Medulla oblongata (tissue), 1 donor: ENCODE results near the gene TNFRSF13B.
"Not testable (repeated sequence)": the region's sequence is repeated elsewhere in the genome, so short reads cannot be mapped to it uniquely, and the experiment has no call there.

Experiments
- DNase-seq: peaks from one replicate; pipeline ENCODE4 v3.0.0-alpha.2; 2015; ENCODE audit errors: extremely low spot score

The TNFRSF13B gene

DNA sequence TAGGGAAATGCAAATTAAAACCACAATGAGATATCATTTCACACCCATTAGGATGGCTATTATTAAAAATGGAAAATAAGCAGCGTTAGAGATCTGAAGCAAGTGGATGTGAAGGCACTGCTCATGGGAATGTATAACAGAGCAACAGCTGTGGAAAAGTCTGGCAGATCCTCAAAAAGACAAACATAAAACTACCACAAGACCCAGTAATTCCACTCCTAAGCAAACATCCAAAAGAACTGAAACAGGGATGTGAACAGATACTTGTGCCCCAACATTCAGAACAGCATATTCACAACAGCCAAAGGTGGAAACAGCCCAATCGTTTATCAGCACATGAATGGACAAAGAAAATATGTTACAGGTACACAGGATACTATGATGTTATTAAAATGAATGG lies 10.9 kb downstream of the TNFRSF13B start:
- DNase-seq = not testable (repeated sequence)

DNA sequence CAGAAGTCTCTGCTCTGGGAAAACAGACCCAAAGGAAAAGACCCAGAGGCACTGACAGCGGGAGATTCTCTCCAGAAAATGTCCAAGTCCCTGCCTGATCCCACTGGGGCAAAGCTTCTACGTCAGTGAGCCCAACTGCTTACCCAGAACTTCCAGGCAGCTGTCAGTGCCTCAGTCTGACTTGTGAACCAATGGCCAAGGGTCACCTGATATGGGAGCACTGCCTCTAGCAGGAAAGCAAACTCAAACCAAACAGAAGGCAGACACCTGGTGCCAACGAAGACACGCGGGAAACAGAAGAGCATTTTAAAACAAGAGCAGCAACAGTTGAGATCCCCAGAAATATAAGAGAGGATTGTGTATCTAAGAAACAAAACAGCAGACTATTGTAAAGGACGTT lies 16.9 kb downstream of the TNFRSF13B start:
- DNase-seq = peak; percentile 31

DNA sequence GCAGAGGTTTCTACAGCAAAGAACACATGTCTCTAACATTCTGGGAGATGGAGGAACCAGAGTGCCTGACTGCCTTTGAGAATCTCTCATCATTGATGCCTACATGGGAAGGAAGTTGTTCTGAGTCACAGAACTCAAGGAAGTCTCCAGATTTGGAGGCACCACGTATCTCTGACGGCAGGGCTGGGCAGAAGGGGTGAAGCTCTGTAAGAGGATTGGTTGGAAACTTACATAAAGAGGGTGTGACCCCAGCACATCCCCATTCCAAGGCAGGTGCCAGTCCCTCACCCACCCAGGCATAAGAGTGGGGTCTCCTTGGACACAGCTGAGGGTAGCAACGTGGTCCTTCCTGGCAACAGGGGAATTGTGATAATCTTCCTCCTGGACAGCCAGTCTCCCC lies 17.4 kb downstream of the TNFRSF13B start:
- DNase-seq = peak; percentile 28

DNA sequence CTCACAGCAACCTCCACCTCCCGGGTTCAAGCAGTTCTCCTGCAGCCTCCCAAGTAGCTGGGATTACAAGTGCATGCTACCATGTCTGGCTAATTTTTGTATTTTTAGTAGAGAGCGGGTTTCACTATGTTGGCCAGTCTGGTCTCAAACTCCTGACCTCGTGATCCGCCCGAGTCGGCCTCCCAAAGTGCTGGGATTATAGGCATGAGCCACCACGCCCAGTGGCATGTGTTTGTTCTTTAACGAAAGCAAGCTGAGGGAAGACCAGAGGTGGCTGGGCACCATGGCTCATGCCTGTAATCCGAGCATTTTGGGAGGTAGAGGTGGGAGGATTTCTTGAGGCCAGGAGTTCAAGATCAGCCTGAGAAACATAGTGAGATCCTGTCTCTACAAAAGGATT lies 18.1 kb downstream of the TNFRSF13B start:
- DNase-seq = no peak

DNA sequence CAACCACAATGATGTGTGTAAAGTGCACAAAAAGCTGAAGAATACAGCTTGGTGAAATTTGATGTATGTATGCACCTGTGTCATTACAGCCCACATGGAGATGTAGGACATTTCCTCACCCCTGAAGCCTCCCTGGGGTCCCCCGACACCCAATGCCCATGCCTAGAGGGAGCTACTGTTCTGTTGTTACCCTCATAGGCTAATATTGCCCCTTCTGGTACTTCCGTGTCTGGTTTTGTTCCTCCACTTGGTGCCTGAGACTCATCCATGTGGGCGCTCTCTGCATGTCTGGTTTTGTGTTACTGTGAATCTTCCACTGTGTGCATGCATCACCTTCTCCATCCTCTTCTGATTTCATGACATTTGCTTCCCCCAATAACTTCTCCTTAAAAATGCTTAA lies 18.6 kb downstream of the TNFRSF13B start:
- no peak for DNase-seq

DNA sequence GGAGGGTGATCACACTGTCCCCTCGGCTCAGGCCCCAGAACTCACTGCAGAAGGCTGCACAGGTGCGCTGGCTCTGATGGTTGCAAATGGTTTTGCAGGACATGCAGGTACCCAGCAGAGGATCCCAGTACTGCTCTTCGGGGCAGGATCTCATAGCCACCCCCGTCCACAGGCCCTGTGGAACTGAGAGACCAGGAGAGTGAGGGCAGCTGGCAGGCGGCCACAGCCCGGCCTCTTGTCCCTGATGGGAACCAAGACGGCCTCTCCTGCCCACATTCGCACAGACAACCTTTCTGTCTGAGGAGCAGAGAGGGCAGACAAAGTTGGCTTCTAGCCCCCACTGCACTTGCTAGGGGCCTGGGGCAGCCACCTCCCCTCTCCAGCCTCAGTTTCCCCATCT lies 19.5 kb downstream of the TNFRSF13B start:
- no peak for DNase-seq

DNA sequence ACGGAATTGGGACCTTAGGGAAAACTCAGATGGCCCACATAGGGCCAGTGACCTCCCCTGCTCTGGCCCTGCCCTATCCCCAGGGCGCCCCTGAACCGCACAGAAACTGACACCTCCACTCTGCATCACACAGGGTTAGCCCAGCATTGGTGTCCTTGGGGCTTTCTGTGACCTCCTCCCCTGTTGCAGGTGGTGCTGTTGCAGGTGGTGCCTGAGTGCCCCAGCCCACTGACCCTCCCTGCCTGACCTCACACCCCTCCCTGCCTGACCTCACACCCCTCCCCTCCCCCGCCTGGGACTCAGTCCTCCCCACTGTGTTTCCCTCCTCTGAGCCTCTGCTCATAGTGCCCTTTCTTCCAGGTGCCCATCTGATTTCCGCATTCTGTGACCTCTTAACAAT lies 21.4 kb downstream of the TNFRSF13B start:
- DNase-seq = no peak

DNA sequence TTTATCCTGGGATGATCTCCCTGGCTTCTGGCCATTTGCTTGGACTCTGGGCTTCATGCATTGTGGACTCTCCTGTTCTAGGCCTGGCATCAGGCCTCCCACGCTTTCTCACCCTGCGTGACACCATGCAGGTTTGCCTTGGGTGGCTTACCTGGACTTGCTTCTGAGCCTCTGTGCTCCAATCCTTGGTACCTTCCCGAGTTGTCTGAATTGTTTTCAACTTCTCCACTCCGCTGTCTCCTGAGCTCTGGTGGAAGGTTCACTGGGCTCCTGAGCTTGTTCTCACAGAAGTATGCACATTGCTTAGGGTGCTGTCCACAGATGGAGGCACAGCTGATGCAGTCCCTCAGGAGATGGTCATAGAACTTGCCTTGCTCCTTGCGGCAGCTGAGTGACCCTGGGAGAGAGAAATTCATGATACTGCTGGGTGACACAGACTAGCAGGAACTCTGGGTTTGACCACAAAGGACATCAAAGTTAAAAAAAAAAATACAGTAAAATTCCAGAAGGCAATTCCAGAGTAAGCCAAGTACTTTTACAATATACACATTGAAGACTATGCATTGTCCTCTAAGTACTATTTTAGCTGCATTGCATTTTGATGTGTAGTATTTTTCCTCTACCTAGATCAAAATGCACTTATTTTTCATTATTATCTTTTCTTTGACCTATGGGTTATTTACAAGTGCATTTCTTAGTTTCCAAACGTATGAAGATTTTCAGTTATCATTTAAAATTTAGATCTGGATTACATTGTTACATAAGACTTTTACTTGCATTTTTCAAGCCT lies 23.1 kb downstream of the TNFRSF13B start:
- no peak for DNase-seq

DNA sequence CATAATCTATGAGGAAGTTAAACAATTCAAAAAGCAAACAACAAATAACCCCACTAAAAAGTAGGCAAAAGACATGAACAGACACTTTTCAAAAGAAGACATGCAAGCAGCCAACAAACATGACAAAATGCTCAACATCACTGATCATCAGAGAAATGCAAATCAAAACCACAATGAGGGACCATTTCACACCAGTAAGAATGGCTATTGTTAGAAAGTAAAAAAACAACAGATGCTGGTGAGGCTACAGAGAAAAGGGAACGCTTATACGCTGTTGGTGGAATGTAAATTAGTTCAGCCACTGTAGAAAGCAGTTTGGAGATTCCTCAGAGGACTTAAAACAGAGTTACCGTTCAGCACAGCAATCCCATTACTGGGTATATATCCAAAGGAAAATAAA lies 24.4 kb downstream of the TNFRSF13B start:
- peak; percentile 73 for DNase-seq

DNA sequence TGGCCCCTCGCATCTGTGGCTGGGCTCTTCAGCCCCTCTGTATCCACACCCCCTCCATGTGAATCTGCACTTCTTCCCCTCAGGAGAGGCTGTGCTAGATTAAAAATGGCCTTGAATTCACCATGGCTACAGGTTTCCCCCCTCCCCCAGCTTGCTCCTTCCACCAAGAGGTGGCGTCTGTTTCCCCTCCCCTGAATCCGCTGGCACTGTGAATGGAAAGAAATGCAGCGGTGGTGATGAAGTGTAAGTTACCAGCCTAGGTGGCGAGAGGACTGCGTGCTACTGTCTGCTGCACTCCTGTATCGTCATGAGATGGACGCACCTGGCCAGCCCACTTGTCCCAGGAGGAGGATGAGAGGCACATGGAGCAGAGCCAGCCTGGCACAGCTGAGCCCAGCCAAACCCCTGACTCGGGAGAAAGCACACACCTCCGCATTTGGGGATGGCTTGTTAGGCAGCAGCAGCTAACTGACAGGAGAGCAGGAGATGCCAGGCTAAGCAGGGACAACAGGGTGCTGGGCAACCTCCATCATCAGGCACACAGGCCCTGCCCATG lies 26.2 kb downstream of the TNFRSF13B start:
- DNase-seq = no peak

DNA sequence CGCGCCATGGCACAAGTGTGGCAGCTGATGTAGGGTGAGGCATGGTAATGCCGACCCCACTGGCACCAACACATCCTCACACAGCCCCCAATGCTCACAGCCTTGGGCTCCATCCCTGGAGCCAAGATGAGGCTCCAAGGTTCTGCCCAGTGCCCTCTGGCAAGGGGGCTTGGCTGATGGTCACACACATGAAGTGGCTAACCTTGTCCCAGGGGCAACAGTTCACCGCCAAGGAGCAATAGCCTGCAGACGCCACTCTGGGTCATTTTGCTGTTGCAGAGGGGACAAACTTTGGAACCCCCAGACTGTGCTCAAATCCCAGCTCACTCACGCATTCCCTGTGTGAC lies 26.8 kb downstream of the TNFRSF13B start:
- no peak for DNase-seq

DNA sequence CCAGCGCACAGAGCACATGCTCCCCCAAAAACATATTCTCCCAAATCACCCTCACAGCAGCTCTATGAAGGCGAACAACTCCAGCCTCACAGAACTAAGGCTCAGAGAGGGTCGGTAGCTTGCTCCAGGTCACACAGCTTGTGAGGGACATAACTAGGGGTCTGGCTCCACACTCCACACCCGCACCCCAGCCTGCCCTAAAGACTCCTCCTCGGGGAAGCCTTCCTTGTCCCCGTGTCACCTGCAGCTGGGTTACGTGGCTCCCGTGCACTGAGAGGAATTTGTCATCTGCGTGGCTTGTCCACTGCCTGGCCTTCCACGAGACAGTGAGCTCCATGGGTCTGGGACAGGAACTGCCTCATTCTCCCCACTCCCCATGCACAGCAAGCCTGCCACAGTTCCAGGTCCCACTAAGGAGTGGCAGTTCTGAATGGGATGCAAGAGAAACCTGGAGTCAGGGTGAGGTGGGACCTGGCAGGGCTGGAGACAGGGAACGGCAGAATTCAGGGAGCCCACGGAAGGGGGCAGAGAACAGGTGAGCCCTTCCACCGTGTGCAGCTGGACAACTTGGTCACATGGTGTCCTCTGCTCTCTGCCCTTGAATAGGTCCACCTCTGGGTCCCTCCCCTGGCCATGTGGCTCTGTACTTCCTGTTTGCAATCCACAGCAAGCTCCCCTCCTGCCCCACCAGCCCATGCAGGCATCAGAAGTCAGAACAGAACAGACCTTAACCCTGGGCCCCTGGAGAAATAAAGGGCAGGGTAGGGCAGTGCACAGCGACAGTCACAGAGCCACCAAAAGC lies 27.4 kb downstream of the TNFRSF13B start:
- DNase-seq = no peak

DNA sequence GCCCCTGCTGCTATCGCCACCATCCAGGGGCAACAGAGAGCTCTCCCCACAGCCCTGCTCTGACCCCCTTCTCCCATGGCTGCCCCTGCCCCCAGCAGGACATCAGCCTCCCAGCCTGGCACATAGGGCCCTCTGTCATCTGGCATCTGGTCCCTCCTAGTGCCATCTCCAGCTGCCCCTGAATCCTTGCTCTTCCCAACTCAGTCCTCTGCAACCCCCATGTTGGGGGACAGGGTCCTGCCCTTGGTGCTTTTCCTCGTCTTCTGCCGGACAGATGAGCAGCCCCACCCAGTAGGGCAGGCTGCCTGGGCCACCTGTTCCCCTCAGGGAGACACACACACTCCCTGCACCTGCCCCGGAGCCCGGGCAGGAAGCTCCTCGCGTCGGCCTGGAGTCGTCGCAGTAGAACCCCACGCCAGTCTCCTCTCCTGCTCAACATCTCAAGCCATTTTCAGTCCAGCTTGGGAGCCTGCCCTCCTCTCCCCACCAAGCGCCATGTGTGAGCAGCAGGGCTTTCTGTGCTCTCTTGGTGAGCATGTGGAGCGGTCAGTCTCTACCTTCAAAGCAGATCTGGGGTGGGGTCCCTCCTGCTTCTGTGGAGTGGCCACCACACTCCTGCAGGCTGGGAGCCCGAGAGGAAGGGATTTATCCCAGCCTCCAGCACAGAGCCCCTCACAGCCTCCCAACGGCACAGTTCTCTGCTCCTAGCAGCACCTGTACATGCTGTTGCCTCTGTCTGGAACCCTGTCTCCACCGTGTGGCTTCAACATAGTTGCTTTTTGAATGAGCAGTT lies 28.2 kb downstream of the TNFRSF13B start:
- DNase-seq = no peak

DNA sequence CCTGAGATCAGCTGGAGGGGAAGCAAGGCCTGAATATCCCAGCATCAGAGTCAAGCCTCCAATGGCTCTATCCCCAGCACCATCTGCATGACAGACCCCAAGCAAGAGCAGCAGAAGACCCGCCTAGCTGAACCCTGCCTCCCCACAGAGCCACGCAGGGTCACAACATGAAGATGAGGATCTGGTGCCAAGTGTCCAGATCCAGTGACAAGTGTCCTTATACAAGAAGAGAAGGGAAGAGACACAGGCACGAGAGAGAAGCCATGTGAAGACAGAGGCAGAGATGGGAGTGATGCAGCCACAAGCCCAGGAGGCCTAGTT lies 28.9 kb downstream of the TNFRSF13B start:
- no peak for DNase-seq

DNA sequence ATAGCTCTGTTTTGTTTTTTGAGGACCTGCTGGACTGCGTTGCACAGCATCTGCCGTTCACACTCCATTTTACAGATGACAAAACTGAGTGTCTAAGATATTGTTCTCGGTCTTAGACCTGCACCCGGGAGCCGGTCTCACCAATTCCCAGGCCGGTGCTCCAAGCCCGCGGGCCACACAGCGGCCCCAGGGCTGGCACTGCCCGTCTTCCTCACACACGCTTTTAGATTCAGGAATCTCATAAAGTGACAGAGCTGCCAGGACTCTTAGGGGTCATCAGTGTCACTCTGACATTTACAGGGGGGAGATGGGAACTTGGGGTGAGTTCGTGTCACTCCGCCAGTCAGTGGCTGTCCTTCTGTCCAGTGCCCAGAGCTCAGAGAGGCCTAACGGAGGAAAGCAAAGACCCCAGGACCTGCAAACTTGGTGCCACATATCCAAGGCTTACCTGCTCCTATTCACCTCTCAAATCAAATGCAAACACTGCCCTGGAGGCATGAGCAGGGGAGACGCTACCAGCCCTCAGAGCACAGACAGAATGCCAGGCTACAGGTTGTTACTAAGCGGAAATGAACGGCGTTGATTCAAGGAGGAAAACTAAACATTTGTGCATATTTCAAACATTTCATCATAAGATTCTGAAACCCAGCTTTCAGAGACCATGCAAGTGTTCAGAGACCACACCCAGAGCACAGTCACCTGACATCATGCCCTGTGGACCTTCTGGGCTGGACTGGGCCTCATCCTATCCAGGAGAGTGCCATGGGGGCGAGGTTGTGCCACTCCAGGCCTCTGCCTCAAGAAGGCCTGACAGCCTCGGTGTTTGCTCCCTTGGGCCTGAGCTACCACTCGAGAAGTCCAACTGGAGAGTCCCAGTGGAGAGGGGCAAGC lies 29.5 kb downstream of the TNFRSF13B start:
- DNase-seq = no peak

DNA sequence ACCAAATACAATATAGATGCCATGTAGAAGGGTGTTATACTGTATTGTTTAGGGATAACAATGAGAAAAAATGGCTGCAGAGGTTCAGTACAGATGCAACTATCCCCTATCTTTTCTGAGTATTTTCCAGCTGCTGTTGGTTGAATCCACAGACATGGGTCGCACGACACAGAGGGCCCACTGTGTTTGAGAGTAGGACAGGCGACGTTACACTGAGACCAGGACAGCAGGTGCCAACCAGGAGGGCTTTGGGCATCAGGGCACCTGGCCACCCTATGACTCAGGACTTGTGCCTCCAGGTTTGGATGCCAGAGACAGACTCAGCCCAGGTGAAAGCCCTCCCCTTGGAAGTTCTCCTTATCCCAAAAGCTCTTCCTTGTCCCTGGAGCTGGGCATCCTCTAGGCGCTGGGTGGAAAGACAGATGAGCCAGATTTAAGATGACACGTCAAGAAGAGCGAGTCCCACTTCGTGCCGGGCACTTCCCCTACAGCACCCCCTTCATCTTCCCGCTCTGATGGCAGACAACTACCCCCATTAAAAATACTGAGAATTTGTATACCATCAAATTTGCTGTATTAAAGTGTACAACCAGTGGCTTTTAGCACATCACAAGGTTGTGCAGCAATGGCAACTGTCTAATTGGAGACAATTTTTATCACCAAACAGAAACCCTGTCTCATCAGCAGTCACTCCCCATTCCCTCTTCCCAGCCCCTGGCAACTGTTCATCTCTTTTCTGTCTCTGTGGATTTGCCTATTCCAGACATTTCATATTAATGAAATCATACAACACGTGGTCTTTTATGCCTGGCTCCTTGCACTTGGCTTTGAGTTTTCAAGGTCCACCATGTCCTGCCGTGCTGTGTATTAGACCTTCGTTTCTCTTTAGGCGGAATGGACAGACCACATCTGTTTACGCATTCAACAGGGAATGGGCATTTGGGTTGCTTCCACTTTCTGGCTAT lies 30.6 kb downstream of the TNFRSF13B start:
- no peak for DNase-seq

DNA sequence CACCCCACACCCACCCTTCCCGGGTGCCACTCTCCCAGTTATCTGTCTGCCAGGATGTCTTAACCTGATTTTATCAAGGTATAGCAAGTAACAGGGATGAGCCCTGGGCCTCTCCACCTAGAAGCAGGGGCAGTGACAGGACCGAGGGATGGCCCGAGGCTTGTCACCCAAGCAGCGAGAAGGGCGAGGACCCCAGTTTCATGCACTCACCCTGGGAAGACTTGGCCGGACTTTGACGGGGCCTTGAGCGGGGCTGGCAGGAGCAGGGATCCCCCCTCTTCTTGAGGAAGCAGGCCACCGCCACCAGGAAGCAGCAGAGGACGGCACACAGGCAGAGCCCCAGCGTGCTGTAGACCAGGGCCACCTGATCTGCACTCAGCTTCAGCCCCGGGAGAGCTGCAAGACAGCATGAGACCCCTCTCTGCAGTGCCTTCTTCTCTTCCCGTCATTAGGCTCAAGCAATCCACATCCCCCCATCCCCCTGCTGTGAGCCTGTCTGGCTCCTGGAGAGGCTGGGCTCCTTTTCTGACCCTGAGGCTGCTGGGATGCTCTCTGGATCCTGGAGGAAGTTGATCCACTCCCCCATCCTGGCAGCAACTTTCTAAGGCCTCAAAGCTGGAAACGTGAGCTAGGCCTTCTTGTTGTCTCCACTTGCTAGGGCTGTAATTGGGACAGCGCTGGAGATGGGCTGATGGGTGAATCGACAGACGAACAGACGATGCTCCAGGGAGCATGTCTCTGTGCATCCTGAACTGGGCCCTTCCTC lies 31.6 kb downstream of the TNFRSF13B start:
- no peak for DNase-seq

DNA sequence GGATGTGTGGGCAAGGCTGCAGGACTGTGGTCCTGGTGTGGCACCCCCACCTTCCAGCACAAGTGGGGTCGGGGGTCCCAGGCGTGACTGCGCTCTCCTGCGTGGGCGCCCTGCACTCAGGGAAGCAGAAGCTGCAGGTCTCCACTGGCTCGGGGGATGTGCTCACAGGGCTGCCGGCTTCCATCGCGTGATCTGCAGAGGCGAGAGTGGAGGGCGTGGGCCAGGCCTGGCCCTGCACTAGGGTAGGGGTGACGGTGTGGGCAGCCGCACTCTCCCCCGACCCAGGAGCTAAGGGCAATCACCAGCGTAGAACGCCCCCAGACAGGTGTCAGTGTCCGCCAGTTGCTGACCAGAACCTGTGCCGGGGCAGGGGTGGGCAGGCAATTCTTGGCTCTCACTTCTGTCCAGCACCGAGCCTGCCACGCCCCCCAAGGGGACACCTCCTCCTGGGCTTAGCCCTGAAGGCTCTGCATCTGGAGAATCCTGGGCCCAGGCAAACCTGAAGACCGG lies 32.3 kb downstream of the TNFRSF13B start:
- DNase-seq = no peak

DNA sequence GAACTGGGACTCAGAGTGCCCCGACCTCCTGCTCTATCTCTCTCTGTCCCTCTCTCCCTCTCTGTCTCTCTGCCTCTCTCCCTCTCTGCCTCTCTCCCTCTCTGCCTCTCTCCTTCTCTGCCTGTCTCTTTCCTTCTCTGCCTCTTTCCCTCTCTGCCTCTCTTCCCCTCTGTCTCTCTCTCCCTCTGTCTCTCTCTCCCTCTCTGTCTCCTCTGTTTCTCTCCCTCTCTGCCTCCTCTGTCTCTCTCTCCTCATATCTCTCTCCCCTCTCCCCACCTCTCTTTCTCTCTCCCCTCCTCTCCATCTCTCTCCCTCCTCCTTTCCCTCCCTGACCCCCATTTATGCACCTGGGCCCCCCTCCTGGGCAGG lies 32.7 kb downstream of the TNFRSF13B start:
- no peak for DNase-seq
